AG04450 (cell line): ENCODE data around the gene PMFBP1. TPM values are rescaled to one million over a fixed set of nuclear protein-coding genes. Genes with fewer than 3 reads are reported as not detected.

Experiments used
- CTCF ChIA-PET: fragments of 300-600, 350-600 bp; formaldehyde crosslinking; extraction: SDS; loops from one replicate; lab custom pipeline; 2022; ENCODE audit warnings: antibody characterized with exemption, inconsistent platforms; lab: Charles Lee
- POLR2A ChIA-PET: fragments of 350-600 bp; formaldehyde crosslinking; extraction: SDS; loops from one replicate; lab custom pipeline; 2021; ENCODE audit warnings: antibody characterized with exemption, inconsistent platforms; lab: Yijun Ruan, JAX
- DNase-seq: peaks from one replicate; pipeline ENCODE4 v3.0.0-alpha.2; 2011; ENCODE audit warnings: low read depth, low spot score
- H3K27ac ChIP-seq: one replicate; pipeline ENCODE4 v1.5.1; 2012; ENCODE audit warnings: low read depth, low read length, control low read depth
- H3K27me3 ChIP-seq: one replicate; pipeline ENCODE4 v1.6.0; 2012; ENCODE audit warnings: low read length; ENCODE audit not compliant: control insufficient read depth, insufficient read depth
- H3K4me3 ChIP-seq: 2 replicates; pipeline ENCODE4 v1.5.1; 2011; ENCODE audit warnings: mild to moderate bottlenecking, low read depth, low read length, control low read depth
- H3K9me3 ChIP-seq: 2 replicates; pipeline ENCODE4 v1.5.1; 2012; ENCODE audit warnings: low read length; ENCODE audit not compliant: control insufficient read depth, insufficient read depth
- polyA plus RNA-seq: library from polyadenylated mRNA; depleted of rRNA; stranded (reverse); fragments of >200 nt; gene quantifications from 2 replicates; pipeline ENCODE4 v1.2.3, GENCODE V29; 2011
- TF ChIP-seq, protein P1 (sequence below): IDR thresholded peaks from 2 replicates; pipeline ENCODE4 v1.5.1; 2011; ENCODE audit warnings: low read depth, low read length, control low read depth, inconsistent platforms

PMFBP1 gene
- polyA plus RNA-seq, 1 experiment = not detected

DNA sequence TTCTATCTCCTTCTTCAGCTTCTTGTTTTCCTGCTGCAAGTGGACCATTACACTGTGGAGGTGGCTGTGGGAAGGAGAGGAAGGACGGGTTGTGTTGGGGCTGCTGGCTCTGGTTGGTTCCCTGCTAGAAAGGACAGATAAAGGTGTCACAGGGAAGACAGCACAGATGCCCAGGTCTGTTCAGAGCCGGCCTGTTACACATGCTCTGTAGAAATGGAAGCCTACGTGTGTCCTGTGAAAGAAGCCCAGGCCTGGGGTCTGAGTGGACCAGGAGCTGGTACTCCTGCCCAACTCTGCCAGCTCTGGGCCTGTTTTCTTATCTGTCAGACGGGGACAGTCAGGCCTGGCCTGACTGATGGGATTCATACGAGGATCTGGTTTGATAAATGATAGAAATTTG, 51.9 kb downstream of the PMFBP1 start:
- Histone ChIP-seq H3K9me3 (no peaks in the 10 kb centered on the region), H3K27ac (no peak overlapping the region), H3K27me3 (no peaks in the 10 kb centered on the region), H3K4me3 (no peak overlapping the region)
- no peak for DNase-seq
- CTCF ChIA-PET = interaction anchor here (1.4 kb wide), 1 partner anchor 1837 kb away, joined by 3 read pairs; no protein-coding TSS in a partner anchor
- POLR2A ChIA-PET = no interaction called here
- TF ChIP-seq, protein P1, sequence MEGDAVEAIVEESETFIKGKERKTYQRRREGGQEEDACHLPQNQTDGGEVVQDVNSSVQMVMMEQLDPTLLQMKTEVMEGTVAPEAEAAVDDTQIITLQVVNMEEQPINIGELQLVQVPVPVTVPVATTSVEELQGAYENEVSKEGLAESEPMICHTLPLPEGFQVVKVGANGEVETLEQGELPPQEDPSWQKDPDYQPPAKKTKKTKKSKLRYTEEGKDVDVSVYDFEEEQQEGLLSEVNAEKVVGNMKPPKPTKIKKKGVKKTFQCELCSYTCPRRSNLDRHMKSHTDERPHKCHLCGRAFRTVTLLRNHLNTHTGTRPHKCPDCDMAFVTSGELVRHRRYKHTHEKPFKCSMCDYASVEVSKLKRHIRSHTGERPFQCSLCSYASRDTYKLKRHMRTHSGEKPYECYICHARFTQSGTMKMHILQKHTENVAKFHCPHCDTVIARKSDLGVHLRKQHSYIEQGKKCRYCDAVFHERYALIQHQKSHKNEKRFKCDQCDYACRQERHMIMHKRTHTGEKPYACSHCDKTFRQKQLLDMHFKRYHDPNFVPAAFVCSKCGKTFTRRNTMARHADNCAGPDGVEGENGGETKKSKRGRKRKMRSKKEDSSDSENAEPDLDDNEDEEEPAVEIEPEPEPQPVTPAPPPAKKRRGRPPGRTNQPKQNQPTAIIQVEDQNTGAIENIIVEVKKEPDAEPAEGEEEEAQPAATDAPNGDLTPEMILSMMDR = no peak

DNA sequence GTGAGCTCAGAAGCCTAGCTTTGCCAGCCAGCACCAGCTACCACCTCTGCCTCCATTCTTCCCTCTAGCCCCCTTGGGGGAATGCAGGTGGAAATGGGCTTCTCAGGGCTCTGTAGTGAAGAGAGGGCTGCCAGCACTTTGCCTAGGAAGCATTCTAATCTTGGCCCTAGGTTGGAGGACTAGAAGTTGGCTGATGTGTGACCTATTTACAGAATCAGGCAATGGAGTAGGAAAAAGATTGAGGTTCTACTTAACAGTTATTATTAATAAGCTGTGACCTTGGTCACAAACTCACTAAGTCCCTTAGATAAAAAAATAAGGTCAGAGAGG, 58.4 kb downstream of the PMFBP1 start:
- CTCF ChIA-PET = interaction anchor here (0.6 to 3.2 kb wide), 2 partner anchors 11 to 1765 kb away, joined by 3 to 13 read pairs; no protein-coding TSS in a partner anchor
- no peaks in the 10 kb centered on the region for H3K9me3 ChIP-seq
- no peak overlapping the region for H3K27ac ChIP-seq
- TF ChIP-seq, protein P1 = no peak
- H3K27me3 ChIP-seq = no peaks in the 10 kb centered on the region
- H3K4me3 ChIP-seq = no peak overlapping the region
- POLR2A ChIA-PET = no interaction called here
- no peak for DNase-seq

DNA sequence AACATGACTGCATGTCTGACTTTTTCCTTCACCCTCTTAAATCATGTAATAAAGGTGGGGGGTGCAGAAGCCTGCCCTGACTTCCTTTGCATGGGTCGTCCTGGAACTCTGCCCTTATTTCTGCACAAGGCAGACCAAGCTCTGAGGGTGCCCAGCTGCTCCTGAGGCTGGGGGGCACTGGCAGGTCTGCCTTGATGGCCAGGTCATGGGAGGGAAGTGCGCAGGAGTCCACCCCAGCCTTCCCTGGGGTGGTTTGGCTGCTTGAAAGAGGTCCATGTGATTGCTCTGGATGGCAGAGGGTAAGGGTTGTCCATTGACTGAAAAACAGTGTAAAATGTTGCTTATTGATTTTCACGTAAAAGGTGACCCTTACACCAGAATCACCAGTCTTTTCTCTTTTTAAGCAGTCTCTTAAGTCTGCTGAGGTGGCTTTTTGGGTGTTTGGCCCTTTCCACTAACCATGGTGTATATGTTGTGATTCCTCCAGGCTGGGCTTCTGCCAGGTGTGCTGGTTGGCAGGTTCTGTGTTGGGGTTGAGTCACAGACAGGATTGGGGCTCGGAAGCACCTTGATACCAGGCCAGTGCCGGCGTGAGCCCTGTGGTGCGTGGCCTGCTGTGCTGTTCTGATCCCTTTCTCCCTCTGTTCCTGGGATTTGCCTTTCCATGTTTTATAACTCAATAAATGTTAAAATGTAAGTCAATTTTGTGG, 58.9 kb downstream of the PMFBP1 start:
- ChIA-PET POLR2A (no interaction called here), CTCF (interaction anchor here (3.2 kb wide), 1 partner anchor 12 kb away, joined by 13 read pairs; no protein-coding TSS in a partner anchor)
- no peaks in the 10 kb centered on the region for H3K27me3 ChIP-seq

DNA sequence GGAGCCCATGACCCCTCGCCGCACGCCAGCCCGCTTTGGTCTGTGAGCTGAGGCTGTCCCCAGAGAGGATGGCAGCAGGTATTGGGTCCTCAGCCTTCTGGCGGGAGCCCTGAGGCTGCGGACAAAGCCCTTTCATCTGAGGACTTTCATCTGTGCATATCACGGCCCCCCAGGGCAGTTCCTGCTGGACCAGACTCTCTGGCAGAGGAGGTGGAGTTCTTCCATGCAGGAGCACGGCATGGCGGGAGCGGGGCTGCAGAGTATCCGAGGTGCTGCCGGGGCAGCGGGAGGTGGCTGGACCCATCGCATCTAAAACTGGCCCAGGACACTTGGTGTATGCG, 59.5 kb downstream of the PMFBP1 start:
- ChIA-PET CTCF (interaction anchor here (1.7 kb wide), 1 partner anchor 13 kb away, joined by 7 read pairs; no protein-coding TSS in a partner anchor), POLR2A (no interaction called here)
- Histone ChIP-seq H3K27ac (no peak overlapping the region), H3K27me3 (no peaks in the 10 kb centered on the region), H3K9me3 (no peaks in the 10 kb centered on the region), H3K4me3 (no peak overlapping the region)
- TF ChIP-seq, protein P1 = no peak
- no peak for DNase-seq

More for the DNA sequence above, 58.9 kb downstream of the PMFBP1 start:
- Histone ChIP-seq H3K27ac (no peak overlapping the region), H3K4me3 (no peak overlapping the region), H3K9me3 (no peaks in the 10 kb centered on the region)
- TF ChIP-seq, protein P1 = no peak
- DNase-seq = no peak
